GM19395 (cell line): ENCODE results near the gene CRIP1.

Experiments
- ATAC-seq: cut with Tn5 transposase; IDR thresholded peaks from one replicate; pipeline ENCODE4 v1.9.1; 2021; ENCODE audit warnings: mild to moderate bottlenecking, moderate library complexity; ENCODE audit not compliant: unreplicated experiment

CRIP1 gene

GRCh38 chr14:105486163-105486973, at the start of gene CRIP1:
Gene CRIP1, plus strand, starts transcription at chr14:105486886. Its CDS starts 374 bp downstream, at chr14:105487260.
- no peak for ATAC-seq

DNA sequence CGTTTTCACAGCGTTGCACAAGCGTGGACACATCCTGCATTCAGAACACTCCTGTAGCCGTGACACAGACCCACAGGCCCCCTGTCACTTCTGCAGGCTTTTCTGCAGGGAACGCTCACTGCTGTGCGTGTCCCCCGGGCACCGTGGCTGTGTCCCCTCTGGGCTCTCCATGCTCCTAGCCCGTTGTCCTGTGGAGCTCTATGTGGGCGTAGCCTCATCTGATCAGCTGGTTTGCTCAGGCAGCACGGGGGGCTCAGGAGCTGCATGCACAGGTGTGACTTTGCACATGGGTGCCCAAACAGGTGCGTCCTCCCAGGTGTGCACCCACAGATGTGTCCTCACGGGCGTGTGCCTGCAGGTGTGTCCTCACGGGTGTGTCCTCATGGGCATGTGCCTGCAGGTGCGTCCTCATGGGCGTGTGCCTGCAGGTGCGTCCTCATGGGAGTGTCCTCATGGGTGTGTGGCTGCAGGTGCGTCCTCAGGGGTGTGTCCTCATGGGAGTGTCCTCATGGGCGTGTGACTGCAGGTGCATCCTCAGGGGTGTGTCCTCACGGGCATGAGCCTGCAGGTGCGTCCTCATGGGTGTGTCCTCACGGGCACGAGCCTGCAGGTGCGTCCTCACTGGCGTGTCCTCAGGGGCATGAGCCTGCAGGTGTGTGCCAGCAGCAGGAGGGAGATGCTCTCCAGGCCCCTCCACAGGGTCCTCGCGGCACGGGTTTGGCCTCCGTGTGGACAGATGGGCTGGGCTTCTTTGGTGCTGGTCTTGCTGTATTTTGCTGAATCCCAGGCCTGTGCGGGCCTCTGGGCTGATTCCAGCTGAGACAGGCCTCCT, 49.6 kb upstream of the CRIP1 start:
- ATAC-seq = no peak

DNA sequence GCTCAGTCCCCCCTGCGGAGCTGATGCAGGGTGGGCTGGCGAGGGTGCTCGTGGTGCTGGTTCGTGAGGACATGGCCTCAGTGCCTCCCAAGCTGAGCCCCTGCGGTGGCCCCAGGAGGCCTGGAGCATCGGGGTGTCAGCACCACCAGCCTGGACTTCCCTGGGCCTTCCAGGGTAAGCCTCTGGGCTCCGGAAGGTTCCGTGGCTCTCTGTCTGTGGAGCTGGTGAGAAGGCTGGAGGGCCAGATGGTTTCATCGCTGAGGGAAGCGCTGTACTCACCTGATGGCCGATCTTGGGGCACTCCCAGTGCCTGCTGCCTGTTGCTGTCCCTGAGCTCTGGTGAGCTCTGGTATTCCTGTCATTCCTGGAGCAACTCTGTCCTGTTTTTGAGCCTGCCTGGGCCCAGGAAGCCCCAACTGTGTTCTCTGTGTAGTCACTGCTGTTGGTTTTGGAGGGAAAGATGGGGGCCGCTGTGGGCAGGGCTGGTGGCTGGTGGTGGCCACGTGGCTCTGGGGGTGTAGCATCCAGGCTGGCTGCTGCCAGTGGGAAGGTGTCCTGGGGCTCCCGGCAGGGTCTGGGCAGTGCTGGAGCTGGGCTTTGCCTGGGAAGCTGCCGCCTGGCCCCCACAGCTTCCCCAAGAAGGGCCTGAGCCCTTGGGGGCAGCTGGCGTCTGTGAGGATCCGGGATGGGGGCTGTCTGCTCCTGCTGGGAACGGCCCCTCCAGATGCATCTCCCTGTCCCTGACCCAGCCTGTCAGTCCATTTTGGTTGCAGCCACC, 48.8 kb upstream of the CRIP1 start:
- no peak for ATAC-seq

GRCh38 chr14:105439179-105439578, 47.5 kb upstream of the CRIP1 start:
- ATAC-seq = no peak

GRCh38 chr14:105439710-105440553, 46.8 kb upstream of the CRIP1 start:
- no peak for ATAC-seq

DNA sequence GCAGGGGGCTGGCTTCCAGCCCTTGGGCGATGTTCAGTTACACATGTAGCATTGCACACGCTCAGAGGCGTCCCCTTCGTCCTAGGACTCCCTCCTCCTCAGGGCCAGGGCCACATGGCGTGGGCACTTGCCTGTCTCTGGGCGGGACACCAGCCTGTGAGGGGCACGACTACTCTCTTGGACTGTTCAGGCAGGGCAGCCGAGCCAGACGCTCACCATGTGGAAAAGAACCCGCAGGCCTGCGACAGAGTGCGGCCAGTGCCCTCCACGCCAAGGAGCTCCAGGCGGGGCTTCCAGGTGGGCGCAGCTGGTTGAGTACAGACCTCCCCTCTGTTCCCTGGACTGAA, 46.2 kb upstream of the CRIP1 start:
- no peak for ATAC-seq

DNA sequence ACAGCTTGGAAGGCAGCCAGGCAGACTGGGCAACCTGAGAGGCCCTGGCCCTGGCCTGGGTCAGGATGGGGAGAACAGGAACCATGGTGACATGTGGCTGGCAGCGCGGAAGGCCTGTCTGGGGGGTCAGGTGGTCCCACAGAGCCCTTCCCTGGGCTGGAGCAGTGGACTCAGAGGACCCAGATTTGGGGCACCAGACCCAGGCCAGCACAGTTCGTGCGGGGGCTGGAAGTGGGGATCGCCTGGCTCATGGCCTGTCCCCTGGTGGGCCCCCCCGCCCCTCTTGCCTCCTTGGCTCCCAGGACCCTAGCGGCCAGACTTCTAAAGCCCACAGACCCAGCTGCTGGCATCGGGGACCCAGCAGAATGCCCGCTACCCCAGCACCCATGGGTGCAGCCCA, 45.7 kb upstream of the CRIP1 start:
- ATAC-seq = no peak

GRCh38 chr14:105442125-105442524, 44.6 kb upstream of the CRIP1 start:
- ATAC-seq = no peak

GRCh38 chr14:105442834-105443233, 43.9 kb upstream of the CRIP1 start:
- ATAC-seq = no peak

DNA sequence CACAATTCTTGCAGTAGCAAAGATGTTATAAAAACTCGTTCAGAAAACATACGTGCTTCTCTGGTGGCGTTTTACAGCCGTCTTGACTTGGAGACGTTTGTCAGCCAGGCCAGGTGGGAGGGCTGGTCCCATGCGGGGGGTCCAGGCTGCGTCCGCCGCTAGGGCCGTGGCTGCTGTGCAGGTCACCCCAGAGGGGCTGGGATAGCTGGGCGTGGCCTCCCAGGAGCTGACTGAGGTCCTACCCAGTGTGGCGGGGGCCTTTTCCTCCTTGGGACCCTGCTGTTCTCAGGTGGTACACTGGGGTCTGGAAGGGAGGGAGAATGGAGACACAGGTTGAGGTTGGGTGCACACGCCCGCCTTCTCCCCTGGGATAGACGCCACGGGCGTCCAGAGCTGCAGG, 41.8 kb upstream of the CRIP1 start:
- no peak for ATAC-seq

DNA sequence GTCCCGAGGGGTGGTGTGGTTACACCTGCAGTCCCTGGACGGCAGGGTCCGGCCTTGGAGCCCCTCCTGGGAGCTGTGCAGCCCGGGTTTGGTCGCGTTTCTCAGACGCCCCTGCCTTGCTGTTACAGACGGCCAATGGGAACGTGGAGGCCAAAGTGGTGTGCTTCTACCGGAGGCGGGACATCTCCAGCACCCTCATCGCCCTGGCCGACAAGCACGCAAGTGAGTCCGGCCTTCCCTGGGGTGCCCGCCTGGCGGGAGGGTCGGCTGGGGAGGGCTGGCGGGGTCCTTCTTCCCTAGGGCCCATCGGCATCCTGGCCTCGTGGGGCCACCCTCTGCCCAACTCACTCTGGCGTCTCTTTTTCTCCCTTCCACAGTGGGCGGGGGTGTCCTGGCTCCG, 41.4 kb upstream of the CRIP1 start:
- ATAC-seq = no peak

DNA sequence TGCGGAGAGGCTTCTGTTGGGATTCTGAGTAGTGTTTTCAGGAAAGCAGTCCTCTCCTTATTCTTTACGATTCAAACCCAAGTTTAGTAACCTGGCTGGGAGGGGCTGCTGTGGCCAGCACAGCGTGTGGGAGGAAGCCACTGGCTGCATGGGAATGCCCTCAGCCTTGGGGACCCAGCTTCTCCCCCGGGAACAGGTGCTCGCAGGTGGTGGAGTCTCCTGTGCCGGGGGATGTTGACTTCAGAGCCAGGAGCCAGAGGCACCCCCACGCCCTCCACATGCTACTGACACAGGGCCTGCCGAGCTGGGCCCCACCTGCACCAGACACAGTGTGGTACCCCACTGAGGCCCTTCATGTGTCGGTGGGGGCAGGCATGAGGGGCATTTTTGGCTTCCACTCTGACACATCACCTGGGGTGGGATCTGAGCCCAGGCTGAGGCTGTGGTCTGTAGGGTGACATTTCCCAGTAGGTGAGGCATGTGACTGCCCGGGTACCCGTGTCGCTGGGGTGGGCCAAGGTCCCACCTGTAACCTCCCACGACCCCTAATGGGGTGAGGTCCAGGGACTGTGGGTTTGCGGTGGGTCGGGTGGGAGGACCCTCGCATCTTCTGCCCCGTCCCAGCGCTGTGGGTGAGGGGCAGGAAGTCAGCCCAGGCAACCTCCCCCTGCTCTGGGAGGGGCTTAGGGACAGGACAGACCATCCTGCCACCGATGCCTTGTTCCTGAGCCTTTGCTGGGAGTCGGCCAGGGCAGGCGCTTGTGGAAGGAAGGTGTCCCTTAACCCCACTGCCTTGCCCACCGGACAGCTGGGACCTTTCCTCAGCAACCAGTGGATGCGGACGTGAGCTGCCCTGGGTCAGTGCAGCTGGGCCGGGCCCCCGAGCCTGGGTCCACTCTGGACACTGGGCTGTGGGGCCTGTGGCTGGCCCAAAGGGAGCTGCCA, 40.5 kb upstream of the CRIP1 start:
- ATAC-seq = no peak

GRCh38 chr14:105446971-105447370, 39.7 kb upstream of the CRIP1 start:
- no peak for ATAC-seq

DNA sequence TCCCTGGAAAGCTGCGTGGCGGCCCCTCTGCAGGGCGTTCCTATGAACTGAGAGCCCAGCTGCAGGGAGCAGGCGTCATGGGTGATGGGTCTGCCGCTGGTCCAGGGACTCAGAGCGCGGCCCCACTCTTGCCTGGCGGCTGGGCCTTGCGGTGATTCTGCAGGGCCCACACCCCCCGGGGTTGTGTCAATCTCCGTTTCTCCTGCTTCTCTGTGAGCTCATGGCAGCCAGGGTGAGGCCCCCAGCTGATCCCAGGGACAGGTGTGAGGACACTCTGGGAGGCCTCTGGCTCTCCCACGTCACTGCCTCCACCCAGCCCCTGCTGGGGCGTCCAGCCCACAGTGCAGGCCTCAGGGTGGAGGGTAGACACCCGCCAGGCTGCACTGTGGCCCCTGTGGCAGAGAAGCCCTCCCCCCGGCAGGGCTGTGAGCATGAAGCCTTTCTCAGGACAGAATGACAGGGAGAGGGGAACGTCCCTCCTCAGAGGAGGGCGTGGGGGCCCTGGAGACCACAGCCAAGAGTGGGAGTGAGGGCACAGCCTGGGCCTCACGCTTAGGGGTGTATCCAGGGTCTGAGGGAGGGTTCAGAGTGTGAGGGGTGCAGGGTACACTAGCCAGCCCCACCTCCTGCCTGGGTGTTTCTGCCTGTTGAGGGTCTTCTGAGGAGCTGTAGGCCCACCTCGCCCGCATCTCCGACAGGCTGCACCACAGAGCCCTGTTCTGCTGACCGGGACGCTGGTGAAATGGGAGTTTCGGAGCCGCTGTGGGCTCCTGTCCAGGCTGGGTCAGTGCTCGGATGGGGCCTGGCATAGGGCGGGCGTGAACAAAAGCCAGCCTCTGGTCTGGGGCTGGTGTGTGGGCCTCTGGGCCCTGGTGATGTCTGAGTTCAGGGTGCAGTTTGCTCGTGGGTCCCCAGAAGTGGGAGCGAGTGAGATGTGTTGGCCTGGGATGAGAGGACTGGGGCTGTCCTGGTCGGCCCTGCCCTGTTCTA, 38.7 kb upstream of the CRIP1 start:
- ATAC-seq = no peak

- no peak for ATAC-seq
Measured at GRCh38 chr14:105448706-105449111, 38.0 kb upstream of the CRIP1 start.

DNA sequence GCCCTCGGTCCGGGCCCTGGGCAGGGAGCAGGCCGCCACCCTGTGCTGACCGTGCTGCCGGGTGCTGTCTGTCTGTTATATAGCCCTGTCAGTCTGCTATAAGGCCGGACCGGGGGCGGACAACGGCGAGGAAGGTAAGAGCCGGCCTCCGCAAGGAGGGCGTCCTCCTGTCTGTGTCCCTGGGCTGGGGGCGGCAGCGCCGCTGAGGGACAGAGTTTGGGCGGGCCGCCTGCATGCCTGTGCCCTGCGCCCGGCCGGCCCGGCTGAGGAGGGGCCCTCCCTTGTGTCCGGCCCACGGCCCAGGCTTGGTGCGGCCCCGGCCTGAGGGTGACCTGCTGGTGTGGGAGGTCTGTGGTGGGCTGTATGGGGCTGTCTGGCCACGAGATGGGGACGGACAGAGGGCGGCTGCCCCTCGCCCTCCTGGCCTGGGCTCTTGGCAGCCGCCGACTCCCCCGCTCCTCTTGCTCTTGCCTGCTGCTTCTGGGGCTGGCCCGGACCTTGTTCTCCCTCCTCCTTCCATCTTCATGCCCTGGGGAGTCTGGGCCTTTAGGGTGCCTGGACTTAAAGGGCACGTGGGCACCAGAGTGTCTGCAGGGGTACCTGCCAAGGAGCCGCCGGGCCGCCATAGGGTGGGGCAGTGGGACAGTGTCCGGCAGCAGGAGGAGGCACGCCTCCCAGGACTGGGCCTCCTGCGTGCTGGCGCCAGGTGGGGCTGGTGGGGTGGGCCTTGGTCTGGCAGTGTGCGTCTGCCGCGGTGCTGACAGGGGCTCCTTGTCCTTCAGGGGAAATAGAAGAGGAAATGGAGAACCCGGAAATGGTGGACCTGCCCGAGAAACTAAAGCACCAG, 37.2 kb upstream of the CRIP1 start:
- no peak for ATAC-seq

- no peak for ATAC-seq
Measured at GRCh38 chr14:105450123-105450505, 36.6 kb upstream of the CRIP1 start.
